HepG2 (cell line): ENCODE measurements around the gene PRPSAP2. TPM values are rescaled to one million over a fixed set of nuclear protein-coding genes. Genes with fewer than 3 reads are reported as not detected.

Source experiments
- ATAC-seq: fragments of 200-7000 bp; cut with Tn5 transposase; 3 replicates; pipeline ENCODE4 v1.9.1; 2020; ENCODE audit warnings: mild to moderate bottlenecking, moderate library complexity
- BruUV-seq: library from RNA; stranded (reverse); fragments of 400-500 nt; replicated peaks from 2 replicates; lab custom pipeline; 2021; lab: Mats Ljungman, UMichigan
- CTCF ChIA-PET: fragments of 300-600 bp; formaldehyde crosslinking; extraction: SDS; loops from one replicate; lab custom pipeline; 2021; ENCODE audit warnings: low total read pairs, inconsistent platforms, low intra/inter-chr PET ratio; lab: Yijun Ruan, JAX
- POLR2A ChIA-PET: fragments of 350-600 bp; sonication (Branson Sonifier 250); formaldehyde crosslinking; loops from one replicate; lab custom pipeline; 2020; ENCODE audit warnings: antibody characterized with exemption, inconsistent platforms; lab: Yijun Ruan, JAX
- DNase-seq: peaks from one replicate; pipeline ENCODE4 v3.0.0-alpha.2; 2015; ENCODE audit warnings: low spot score
- FAIRE-seq: peaks from 3 replicates; lab custom pipeline; 2011; peaks lifted over from hg19 to GRCh38; lab: Jason Lieb, UNC
- H2AFZ ChIP-seq: one replicate; pipeline ENCODE4 v1.6.1; 2011; ENCODE audit warnings: low read length, inconsistent platforms
- H3K27ac ChIP-seq: fragments of 300-600 bp; 3 replicates; pipeline ENCODE4 v1.8.0; 2011; ENCODE audit warnings: mixed run types, mild to moderate bottlenecking, mixed read lengths, low read length, inconsistent platforms; ENCODE audit not compliant: insufficient read depth; ENCODE audit errors: extremely low read length
- H3K27me3 ChIP-seq, 2 experiments: fragments of 200-600 bp in 1 of 2; 2 replicates in 1 of 2; 3 replicates in 1 of 2; pipeline versions ENCODE4 v1.6.0 to v1.8.0; 2011; ENCODE audit warnings: low read length in 2 of 2, mild to moderate bottlenecking in 2 of 2, moderate library complexity in 2 of 2, inconsistent platforms in 1 of 2; ENCODE audit not compliant: insufficient read depth in 2 of 2, control insufficient read depth in 1 of 2
- H3K36me3 ChIP-seq, 2 experiments: fragments of 200-600 bp in 1 of 2; replicated peaks in 1 of 2; 2 replicates in 1 of 2; 3 replicates in 1 of 2; pipeline versions ENCODE4 v1.5.1 to v1.8.0; 2011; ENCODE audit warnings: low read length in 2 of 2, inconsistent platforms in 1 of 2; ENCODE audit not compliant: insufficient read depth in 2 of 2, control insufficient read depth in 1 of 2
- H3K4me1 ChIP-seq: 2 replicates; pipeline ENCODE4 v1.5.1; 2012; ENCODE audit warnings: low read length, inconsistent platforms; ENCODE audit not compliant: insufficient read depth
- H3K4me2 ChIP-seq: 2 replicates; pipeline ENCODE4 v1.6.0; 2011; ENCODE audit warnings: low read depth, low read length, inconsistent platforms
- H3K4me3 ChIP-seq, 3 experiments: fragments of 200-600 bp in 1 of 3; sonication (generic), shearing (Covaris generic) in 1 of 3; replicated peaks in 1 of 3; 2 replicates each; pipeline ENCODE4 v1.5.1; 2011 to 2016; ENCODE audit warnings: low read length in 3 of 3, inconsistent platforms in 2 of 3, low read depth in 2 of 3, mild to moderate bottlenecking in 2 of 3, control low read depth in 1 of 3, mixed read lengths in 1 of 3; ENCODE audit not compliant: insufficient read depth in 1 of 3
- H3K79me2 ChIP-seq: one replicate; pipeline ENCODE4 v1.6.1; 2011; ENCODE audit warnings: low read length, inconsistent platforms; ENCODE audit not compliant: insufficient read depth
- H3K9ac ChIP-seq: 2 replicates; pipeline ENCODE4 v1.6.0; 2011; ENCODE audit warnings: mild to moderate bottlenecking, low read depth, low read length, inconsistent platforms; ENCODE audit not compliant: insufficient read depth
- H3K9me3 ChIP-seq: 2 replicates; pipeline ENCODE4 v1.5.1; 2012; ENCODE audit warnings: mild to moderate bottlenecking, low read length
- H4K20me1 ChIP-seq: 2 replicates; pipeline ENCODE4 v1.6.0; 2011; ENCODE audit warnings: inconsistent platforms, mild to moderate bottlenecking, low read length, moderate library complexity; ENCODE audit not compliant: insufficient read depth
- MAFK ChIP-seq, 2 experiments: IDR thresholded peaks in 1 of 2; conservative IDR thresholded peaks in 1 of 2; 2 replicates each; pipeline ENCODE4 v1.6.1; 2011; ENCODE audit warnings: improper control_type of control experiment in 2 of 2, low read length in 2 of 2
- MED13 ChIP-seq: sonication (generic); formaldehyde crosslinking; IDR thresholded peaks from 2 replicates; pipeline ENCODE4 v1.5.0; 2020; ENCODE audit warnings: missing genetic modification reagents
- MEIS2 ChIP-seq: sonication (generic); formaldehyde crosslinking; IDR thresholded peaks from 2 replicates; pipeline ENCODE4 v1.9.0; 2021; ENCODE audit warnings: mild to moderate bottlenecking, missing genetic modification reagents
- MXD4 ChIP-seq: IDR thresholded peaks from 2 replicates; pipeline ENCODE4 v1.6.1; 2016; ENCODE audit warnings: mild to moderate bottlenecking, missing biosample characterization, missing genetic modification reagents
- NFIB ChIP-seq: sonication (generic); formaldehyde crosslinking; IDR thresholded peaks from 2 replicates; pipeline ENCODE4 v1.9.0; 2021; ENCODE audit warnings: missing genetic modification reagents, mild to moderate bottlenecking, borderline replicate concordance
- PRPF4 ChIP-seq: fragments of 200-400 bp; formaldehyde crosslinking; IDR thresholded peaks from 2 replicates; pipeline ENCODE4 v1.6.1; 2016; ENCODE audit warnings: low read length, low read depth; ENCODE audit not compliant: poor library complexity, severe bottlenecking
- ZNF281 ChIP-seq: sonication (generic); formaldehyde crosslinking; IDR thresholded peaks from 2 replicates; pipeline ENCODE4 v1.4.0; 2020; ENCODE audit warnings: missing genetic modification reagents, borderline replicate concordance
- WGBS: methylation state at CpG from one replicate; pipeline ENCODE4 v1.1.6; 2017; ENCODE audit warnings: low lambda C conversion rate; 5-methylcytosine and 5-hydroxymethylcytosine counted together
- in situ Hi-C: cut with HindIII; loops from 2 replicates; pipeline ENCODE4 v1.10.0; 2017; ENCODE audit warnings: low pct_unique_long_range_greater_than_20kb; ENCODE audit not compliant: extremely low pct_ligation_motif_present
- intact Hi-C: fragments of 100-400 bp; cut with micrococcal nuclease; formaldehyde crosslinking; loops from one replicate; pipeline ENCODE4 v1.10.0; 2022; ENCODE audit not compliant: unreplicated experiment
- polyA plus RNA-seq, 8 experiments: library from polyadenylated mRNA; depleted of rRNA in 3 of 8; stranded (reverse) in 7 of 8; unstranded in 1 of 8; fragments of >200 nt; fragmentation: Illumina TruSeq in 4 of 8; extraction: Trizol in 4 of 8; gene quantifications; 2 replicates each; pipeline versions ENCODE4 v1.2.1 to v1.2.3, GENCODE V29; 2011 to 2016; ENCODE audit warnings: low read depth in 4 of 8, missing spikeins in 1 of 8, mixed read lengths in 1 of 8; ENCODE audit not compliant: insufficient read depth in 1 of 8
- total RNA-seq, 5 experiments: library from RNA; depleted of rRNA; stranded (reverse); fragments of >200 nt; fragmentation: Illumina TruSeq; extraction: Trizol; gene quantifications; 2 replicates each; pipeline ENCODE4 v1.2.3, GENCODE V29; 2016; ENCODE audit warnings: low read depth in 1 of 5
- TF ChIP-seq, protein P1 (sequence below): sonication (generic); formaldehyde crosslinking; IDR thresholded peaks from 2 replicates; pipeline ENCODE4 v1.4.0; 2020; ENCODE audit warnings: missing genetic modification reagents, mild to moderate bottlenecking, borderline replicate concordance

Gene PRPSAP2
- total and polyA plus RNA-seq, 2 of the 13 experiments (the other 11 are each of a cell fraction or from before 2014, with no cell fraction given) = 34.0 to 58.9 TPM

- intact Hi-C loops = no loop called here
- peaks cover 72% of the 10 kb centered on the region for H3K4me1 ChIP-seq
Observed at GRCh38 chr17:18965530-18966236, 107.8 kb downstream of the PRPSAP2 start.

More at GRCh38 chr17:18965530-18966236, 107.8 kb downstream of the PRPSAP2 start:
- no TSS peak for BruUV-seq
- POLR2A ChIA-PET = no interaction called here
- WGBS = 43% methylated on average over 5 of the region's 14 CpGs
- Histone ChIP-seq H3K9ac (no peak overlapping the region), H3K36me3 (peaks cover 4 to 10% of the 10 kb centered on the region in 2 experiments; a peak in 4 of 5 replicates), H3K27me3 (0 out of 5 replicates have a peak, but pooled peaks cover 0 to 8% of the 10 kb centered on the region in 2 experiments), H3K4me3 (no peak overlapping the region), H3K4me2 (no peak overlapping the region), H3K79me2 (no peaks in the 10 kb centered on the region), H2AFZ (no peak overlapping the region), H3K27ac (no peak overlapping the region), H4K20me1 (no peaks in the 10 kb centered on the region), H3K9me3 (no peaks in the 10 kb centered on the region)
- DNase-seq = no peak
- CTCF ChIA-PET = no interaction called here
- in situ Hi-C loops = loop anchor here (5.0 kb wide), 1 partner anchor 37 kb away; the partner anchor contains the start of gene FAM83G
- no peak for TF ChIP-seq MXD4 (CRISPR knock-in tag)
- no peak for TF ChIP-seq MAFK (conservative IDR thresholded peaks at IDR 0.05 in 1 of 2, IDR thresholded peaks at IDR 0.05 in 1 of 2; ENCODE audit: low read length in 2 of 2)
- TF ChIP-seq PRPF4 = no peak
- no peak for TF ChIP-seq NFIB (CRISPR knock-in tag)
- TF ChIP-seq, protein P1, sequence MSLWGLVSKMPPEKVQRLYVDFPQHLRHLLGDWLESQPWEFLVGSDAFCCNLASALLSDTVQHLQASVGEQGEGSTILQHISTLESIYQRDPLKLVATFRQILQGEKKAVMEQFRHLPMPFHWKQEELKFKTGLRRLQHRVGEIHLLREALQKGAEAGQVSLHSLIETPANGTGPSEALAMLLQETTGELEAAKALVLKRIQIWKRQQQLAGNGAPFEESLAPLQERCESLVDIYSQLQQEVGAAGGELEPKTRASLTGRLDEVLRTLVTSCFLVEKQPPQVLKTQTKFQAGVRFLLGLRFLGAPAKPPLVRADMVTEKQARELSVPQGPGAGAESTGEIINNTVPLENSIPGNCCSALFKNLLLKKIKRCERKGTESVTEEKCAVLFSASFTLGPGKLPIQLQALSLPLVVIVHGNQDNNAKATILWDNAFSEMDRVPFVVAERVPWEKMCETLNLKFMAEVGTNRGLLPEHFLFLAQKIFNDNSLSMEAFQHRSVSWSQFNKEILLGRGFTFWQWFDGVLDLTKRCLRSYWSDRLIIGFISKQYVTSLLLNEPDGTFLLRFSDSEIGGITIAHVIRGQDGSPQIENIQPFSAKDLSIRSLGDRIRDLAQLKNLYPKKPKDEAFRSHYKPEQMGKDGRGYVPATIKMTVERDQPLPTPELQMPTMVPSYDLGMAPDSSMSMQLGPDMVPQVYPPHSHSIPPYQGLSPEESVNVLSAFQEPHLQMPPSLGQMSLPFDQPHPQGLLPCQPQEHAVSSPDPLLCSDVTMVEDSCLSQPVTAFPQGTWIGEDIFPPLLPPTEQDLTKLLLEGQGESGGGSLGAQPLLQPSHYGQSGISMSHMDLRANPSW (CRISPR knock-in tag) = no peak
- no peak for TF ChIP-seq MEIS2
- TF ChIP-seq ZNF281 (CRISPR knock-in tag) = no peak
- TF ChIP-seq MED13 (CRISPR knock-in tag) = no peak
- ATAC-seq = no peak
- FAIRE-seq = no peak
